22Rv1 (cell line): Measurements from ENCODE around the gene NPAS4.
A peak's percentile ranks its signal among the peaks of the same experiment; 100 is the strongest.
"Not testable (repeated sequence)": the region's sequence is repeated elsewhere in the genome, so short reads cannot be mapped to it uniquely, and the experiment has no call there.

Experiments used
- H3K27ac ChIP-seq: fragments of 450-650 bp; 2 replicates; pipeline ENCODE4 v1.5.1; 2017
- ZFX ChIP-seq: fragments of 450-650 bp; IDR thresholded peaks from 2 replicates; pipeline ENCODE4 v1.6.1; 2017; ENCODE audit warnings: antibody characterized with exemption, borderline replicate concordance
- TF ChIP-seq, protein P1 (sequence below): fragments of 450-650 bp; IDR thresholded peaks from 2 replicates; pipeline ENCODE4 v1.5.1; 2017; ENCODE audit warnings: mild to moderate bottlenecking

NPAS4 gene

DNA sequence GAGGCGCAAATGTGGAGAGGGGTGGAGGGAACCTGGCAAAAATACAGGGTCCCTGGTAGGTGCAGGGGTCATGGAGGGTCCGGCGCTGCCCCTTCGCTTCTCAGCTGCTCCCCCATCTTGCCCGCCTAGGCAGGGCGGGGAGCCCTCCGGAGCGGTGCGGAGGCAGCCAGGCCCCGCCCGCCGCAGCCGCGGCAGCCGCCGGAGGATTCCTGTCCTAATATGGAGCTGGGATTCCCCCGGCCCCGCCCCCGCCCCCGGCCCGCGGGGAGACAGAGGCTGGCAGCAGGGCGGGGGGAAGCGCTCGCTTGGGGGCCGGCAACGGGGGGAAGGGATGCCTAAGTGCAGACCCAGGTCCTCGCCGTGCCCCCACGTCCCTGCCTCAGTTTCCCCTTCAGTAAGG lies 1.0 kb upstream of the NPAS4 start:
- H3K27ac ChIP-seq, result no peak overlapping the region
- TF ChIP-seq ZFX, result no peak
- TF ChIP-seq, protein P1, sequence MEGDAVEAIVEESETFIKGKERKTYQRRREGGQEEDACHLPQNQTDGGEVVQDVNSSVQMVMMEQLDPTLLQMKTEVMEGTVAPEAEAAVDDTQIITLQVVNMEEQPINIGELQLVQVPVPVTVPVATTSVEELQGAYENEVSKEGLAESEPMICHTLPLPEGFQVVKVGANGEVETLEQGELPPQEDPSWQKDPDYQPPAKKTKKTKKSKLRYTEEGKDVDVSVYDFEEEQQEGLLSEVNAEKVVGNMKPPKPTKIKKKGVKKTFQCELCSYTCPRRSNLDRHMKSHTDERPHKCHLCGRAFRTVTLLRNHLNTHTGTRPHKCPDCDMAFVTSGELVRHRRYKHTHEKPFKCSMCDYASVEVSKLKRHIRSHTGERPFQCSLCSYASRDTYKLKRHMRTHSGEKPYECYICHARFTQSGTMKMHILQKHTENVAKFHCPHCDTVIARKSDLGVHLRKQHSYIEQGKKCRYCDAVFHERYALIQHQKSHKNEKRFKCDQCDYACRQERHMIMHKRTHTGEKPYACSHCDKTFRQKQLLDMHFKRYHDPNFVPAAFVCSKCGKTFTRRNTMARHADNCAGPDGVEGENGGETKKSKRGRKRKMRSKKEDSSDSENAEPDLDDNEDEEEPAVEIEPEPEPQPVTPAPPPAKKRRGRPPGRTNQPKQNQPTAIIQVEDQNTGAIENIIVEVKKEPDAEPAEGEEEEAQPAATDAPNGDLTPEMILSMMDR, result no peak

DNA sequence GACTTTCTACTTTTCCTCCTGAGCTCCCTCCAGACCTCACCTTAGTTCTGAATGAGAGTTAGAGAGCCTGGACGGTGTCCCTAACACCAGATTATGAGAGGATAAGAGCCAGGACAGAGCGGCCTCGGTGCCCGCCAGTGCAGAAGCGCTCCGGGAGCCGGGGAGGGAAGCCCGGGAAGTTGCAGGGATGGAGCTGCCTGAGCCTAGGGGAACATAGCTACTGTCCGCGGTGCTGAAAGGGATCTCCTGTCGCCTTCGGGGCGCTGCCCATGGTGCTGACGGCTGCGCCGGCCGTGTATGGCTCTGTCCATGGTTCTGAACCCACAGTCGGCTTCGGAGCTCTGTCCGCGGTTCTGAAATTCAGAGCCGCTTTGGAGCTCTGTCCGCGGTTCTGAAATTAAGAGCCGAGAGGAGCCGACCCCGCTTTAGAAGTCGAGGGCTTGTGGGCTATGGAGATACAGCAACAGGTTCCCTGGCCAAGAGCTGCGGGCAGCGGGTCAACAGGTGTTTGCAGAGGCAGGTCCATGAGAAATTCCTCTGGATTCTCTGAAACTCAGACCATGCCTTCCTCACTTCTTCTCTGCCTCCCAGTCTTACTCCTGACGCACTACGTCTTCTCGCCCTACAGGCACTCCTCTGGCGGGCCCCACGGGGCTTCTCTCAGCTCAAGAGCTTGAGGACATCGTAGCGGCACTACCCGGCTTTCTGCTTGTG lies 814 bp downstream of the NPAS4 start:
- no peak overlapping the region for H3K27ac ChIP-seq
- no peak for TF ChIP-seq ZFX
- TF ChIP-seq, protein P1, result no peak

DNA sequence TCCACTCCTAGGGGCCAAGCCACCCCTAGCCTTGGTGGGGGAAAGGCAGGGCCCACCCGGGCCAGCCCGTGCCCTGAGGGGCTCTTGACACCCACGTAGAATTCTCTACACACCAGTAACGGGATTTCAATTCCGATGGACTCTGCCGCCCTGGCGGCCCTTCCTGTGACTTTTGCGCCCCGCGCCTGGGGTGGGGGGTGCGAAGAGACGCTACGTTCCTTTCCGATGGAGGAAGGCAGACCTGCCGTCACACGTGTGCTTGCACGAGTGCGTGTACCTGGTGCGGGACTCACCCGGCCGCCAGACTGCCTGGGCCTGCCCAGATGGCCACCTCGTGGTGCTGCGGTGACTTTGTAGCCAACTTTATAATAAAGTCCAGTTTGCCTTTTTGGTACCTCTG lies 5.5 kb downstream of the NPAS4 start:
- H3K27ac ChIP-seq, result no peak overlapping the region
- TF ChIP-seq, protein P1, result no peak; the same call in 1 of the 2 replicates
- no peak for TF ChIP-seq ZFX

DNA sequence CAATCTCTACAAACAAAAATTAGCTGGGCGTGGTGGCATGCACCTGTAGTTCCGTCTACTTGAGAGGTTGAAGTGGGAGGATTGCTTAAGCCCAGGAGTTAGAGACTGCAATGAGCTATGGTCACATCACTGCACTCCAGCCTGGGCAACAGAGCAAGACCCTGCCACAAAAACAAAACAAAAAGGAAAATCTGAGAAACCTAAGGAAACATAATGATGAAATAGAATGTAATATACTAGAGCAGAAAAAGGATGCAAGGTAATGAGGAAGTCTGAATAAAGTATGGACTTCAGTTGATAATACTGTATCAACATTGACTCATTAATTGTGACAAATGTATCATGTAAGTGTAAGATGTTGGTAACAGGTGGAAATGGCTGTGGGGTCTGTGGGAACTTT lies 8.1 kb downstream of the NPAS4 start:
- H3K27ac ChIP-seq, result no peak overlapping the region
- no peak for TF ChIP-seq ZFX
- TF ChIP-seq, protein P1, result no peak

DNA sequence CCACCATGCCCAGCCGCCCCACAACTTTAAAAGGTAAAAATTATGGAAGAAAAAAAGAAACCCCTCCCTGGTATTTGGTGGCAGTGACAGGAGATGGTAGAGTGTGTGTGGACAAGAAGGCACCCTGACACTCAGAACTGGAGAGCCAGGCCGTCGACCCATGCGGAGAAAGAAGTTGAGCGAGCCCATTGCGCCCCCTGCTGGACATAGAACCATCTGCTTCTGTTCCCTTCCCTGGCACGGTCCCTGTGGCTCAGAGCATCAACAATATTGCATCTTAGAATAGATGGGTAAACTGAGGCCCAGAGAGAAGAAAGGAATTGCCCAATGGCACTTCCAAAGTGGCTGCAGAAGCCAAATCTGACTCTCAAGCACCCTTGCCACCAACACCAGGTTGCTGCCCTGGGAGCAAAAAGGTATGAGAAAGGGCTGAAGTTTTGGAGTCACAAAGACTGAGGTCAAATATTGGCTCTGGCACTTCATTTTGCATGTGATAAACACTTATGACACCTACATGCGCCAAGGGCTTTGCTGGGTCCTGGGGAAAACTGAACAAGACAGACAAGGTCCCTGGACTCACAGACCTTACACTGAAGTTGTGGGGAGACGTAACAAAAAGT lies 9.3 kb downstream of the NPAS4 start:
- H3K27ac ChIP-seq, result no peak overlapping the region
- TF ChIP-seq, protein P1, result peak; percentile 92
- no peak for TF ChIP-seq ZFX

DNA sequence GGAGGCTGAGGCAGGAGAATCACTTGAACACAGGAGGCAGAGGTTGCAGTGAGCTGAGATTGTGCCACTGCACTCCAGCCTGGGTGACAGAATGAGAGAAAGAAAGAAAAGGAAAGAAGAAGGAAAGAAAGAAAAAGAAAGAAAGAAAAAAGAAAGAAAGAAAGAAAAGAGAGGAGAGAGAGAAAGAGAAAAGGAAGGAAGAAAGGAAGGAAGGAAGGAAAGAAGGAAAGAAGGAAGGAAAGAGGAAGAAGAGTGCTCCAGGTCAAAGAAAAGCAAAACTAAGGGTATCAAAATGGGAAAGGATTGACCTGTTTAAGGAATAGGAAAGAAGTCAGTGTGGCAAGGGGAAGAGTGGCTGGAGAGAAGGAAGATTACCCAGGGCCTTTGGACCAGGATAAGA lies 10.5 kb downstream of the NPAS4 start:
- not testable (repeated sequence) for H3K27ac ChIP-seq

DNA sequence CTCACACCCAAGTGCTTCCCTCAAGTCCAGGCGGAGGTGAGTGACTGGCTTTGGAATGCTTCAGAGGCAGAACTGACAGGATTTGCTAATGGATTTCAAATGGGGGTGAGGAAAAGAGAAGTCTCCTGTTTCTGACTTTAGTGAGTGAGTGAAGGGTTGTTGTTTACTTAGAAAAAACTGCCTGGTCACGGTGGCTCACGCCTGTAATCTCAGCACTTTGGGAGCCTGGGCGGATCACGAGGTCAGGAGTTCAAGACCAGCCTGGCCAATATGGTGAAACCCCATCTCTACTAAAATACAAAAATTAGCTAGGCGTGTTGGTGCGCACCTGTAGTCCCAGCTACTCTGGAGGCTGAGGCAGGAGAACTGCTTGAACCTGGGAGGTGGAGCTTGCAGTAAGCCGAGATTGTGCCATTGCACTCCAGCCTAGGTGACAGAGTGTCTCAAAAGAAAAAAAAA lies 11.1 kb downstream of the NPAS4 start:
- H3K27ac ChIP-seq, result not testable (repeated sequence)

DNA sequence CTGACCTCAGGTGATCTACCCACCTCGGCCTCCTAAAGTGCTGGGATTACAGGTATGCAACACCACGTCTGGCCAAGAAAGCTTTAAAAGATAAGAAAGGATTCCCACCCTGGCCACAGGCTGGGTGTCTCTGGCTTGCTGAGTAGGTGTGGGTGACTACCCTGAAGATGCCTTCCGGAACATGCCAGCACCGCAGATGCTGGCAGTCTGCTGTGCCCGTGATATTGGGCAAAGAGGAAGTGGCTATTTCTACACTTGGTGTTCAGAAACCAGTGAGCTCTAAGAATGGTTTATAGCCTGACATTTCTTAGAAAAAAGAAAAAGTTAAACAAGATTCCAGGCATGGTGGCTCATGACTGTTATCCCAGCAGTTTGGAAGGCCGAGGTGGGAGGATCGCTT lies 11.8 kb downstream of the NPAS4 start:
- TF ChIP-seq ZFX, result no peak
- TF ChIP-seq, protein P1, result no peak
- no peak overlapping the region for H3K27ac ChIP-seq
